GM23338 (cell line): ENCODE measurements around the gene UBA6. TPM values are rescaled to one million over a fixed set of nuclear protein-coding genes. Genes with fewer than 3 reads are reported as not detected.
"Not testable (repeated sequence)": the region's sequence is repeated elsewhere in the genome, so short reads cannot be mapped to it uniquely, and the experiment has no call there.

Experiments used
- ATAC-seq: fragments of 200-7000 bp; cut with Tn5 transposase; 3 replicates; pipeline ENCODE4 v1.9.1; 2020
- DNase-seq: peaks from one replicate; pipeline ENCODE4 v3.0.0-alpha.2; 2015; ENCODE audit warnings: low spot score
- H2AFZ ChIP-seq: fragments of 200-600 bp; sonication (generic); 2 replicates; pipeline ENCODE4 v1.8.0; 2016; ENCODE audit warnings: antibody characterized with exemption, mild to moderate bottlenecking, moderate library complexity
- H3F3A ChIP-seq: fragments of 200-600 bp; sonication (generic); replicated peaks from 2 replicates; pipeline ENCODE4 v1.8.0; 2017; ENCODE audit warnings: antibody characterized with exemption, mixed run types, low read depth
- H3K27ac ChIP-seq: fragments of 200-600 bp; sonication (generic); 2 replicates; pipeline ENCODE4 v1.6.1; 2016; ENCODE audit warnings: low read depth
- H3K27me3 ChIP-seq: fragments of 200-600 bp; sonication (generic); 2 replicates; pipeline ENCODE4 v1.8.0; 2016; ENCODE audit warnings: mild to moderate bottlenecking, mixed run types, moderate library complexity; ENCODE audit not compliant: insufficient read depth
- H3K36me3 ChIP-seq: fragments of 200-600 bp; sonication (generic); 2 replicates; pipeline ENCODE4 v1.8.0; 2016; ENCODE audit warnings: mild to moderate bottlenecking; ENCODE audit not compliant: insufficient read depth
- H3K4me1 ChIP-seq: fragments of 200-600 bp; sonication (generic); 2 replicates; pipeline ENCODE4 v1.8.0; 2016; ENCODE audit warnings: mild to moderate bottlenecking, moderate library complexity; ENCODE audit not compliant: insufficient read depth
- H3K4me2 ChIP-seq: fragments of 200-600 bp; sonication (generic); 2 replicates; pipeline ENCODE4 v1.7.1; 2017; ENCODE audit warnings: mixed run types
- H3K4me3 ChIP-seq: fragments of 200-600 bp; sonication (generic); 2 replicates; pipeline ENCODE4 v1.6.1; 2016; ENCODE audit warnings: mixed run types
- H3K79me2 ChIP-seq: fragments of 200-600 bp; sonication (generic); replicated peaks from 2 replicates; pipeline ENCODE4 v1.8.0; 2017; ENCODE audit warnings: mild to moderate bottlenecking; ENCODE audit not compliant: insufficient read depth
- H3K9me2 ChIP-seq: fragments of 200-600 bp; sonication (generic); 2 replicates; pipeline ENCODE4 v1.8.0; 2017; ENCODE audit not compliant: insufficient read depth
- H4K20me1 ChIP-seq: fragments of 200-600 bp; sonication (generic); replicated peaks from 2 replicates; pipeline ENCODE4 v1.8.0; 2017; ENCODE audit warnings: mild to moderate bottlenecking; ENCODE audit not compliant: insufficient read depth
- H3K27ac Mint-ChIP-seq: 2 replicates; pipeline ENCODE4 v1.8.0; 2020; ENCODE audit warnings: inconsistent platforms, mild to moderate bottlenecking, moderate library complexity, mixed read lengths
- H3K27me3 Mint-ChIP-seq: 3 replicates; pipeline ENCODE4 v1.8.0; 2022; ENCODE audit warnings: low read depth, mild to moderate bottlenecking, moderate library complexity, mixed read lengths, inconsistent platforms; ENCODE audit not compliant: insufficient read depth, poor library complexity
- H3K36me3 Mint-ChIP-seq: 3 replicates; pipeline ENCODE4 v1.8.0; 2021; ENCODE audit warnings: low read depth, mild to moderate bottlenecking, inconsistent platforms, moderate library complexity, mixed read lengths
- H3K4me1 Mint-ChIP-seq: 3 replicates; pipeline ENCODE4 v1.8.0; 2020; ENCODE audit warnings: mild to moderate bottlenecking, inconsistent platforms, mixed read lengths
- H3K4me3 Mint-ChIP-seq: 3 replicates; pipeline ENCODE4 v1.8.0; 2021; ENCODE audit warnings: moderate library complexity, mild to moderate bottlenecking, inconsistent platforms, mixed read lengths
- H3K9me3 Mint-ChIP-seq: 3 replicates; pipeline ENCODE4 v1.8.0; 2020; ENCODE audit warnings: moderate library complexity, mild to moderate bottlenecking, inconsistent platforms, mixed read lengths
- CREB1 ChIP-seq: fragments of 250-450 bp; sonication (Bioruptor Pico); IDR thresholded peaks from 2 replicates; pipeline ENCODE4 v1.5.0; 2020; ENCODE audit warnings: low read depth, mild to moderate bottlenecking, moderate library complexity
- EZH2 ChIP-seq: fragments of 200-600 bp; sonication (generic); IDR thresholded peaks from one replicate; pipeline ENCODE4 v1.8.0; 2017; ENCODE audit warnings: antibody characterized with exemption, mild to moderate bottlenecking, low read depth; ENCODE audit not compliant: unreplicated experiment
- EZH2phosphoT487 ChIP-seq: fragments of 200-600 bp; sonication (generic); IDR thresholded peaks from one replicate; pipeline ENCODE4 v1.8.1; 2018; ENCODE audit warnings: antibody characterized with exemption; ENCODE audit not compliant: unreplicated experiment
- NANOG ChIP-seq: IDR thresholded peaks from 2 replicates; pipeline ENCODE4 v1.6.1; 2016; ENCODE audit warnings: antibody characterized with exemption, borderline replicate concordance
- POLR2AphosphoS5 ChIP-seq: IDR thresholded peaks from 2 replicates; pipeline ENCODE4 v1.6.1; 2016; ENCODE audit warnings: antibody characterized with exemption, low read depth
- STAT1 ChIP-seq: IDR thresholded peaks from one replicate; pipeline ENCODE4 v1.6.1; 2016; ENCODE audit warnings: antibody characterized with exemption; ENCODE audit not compliant: unreplicated experiment
- ZNF114 ChIP-seq: fragments of 250-450 bp; sonication (Bioruptor Pico); IDR thresholded peaks from 2 replicates; pipeline ENCODE4 v1.5.0; 2020; ENCODE audit warnings: mild to moderate bottlenecking, moderate library complexity
- polyA plus RNA-seq: library from polyadenylated mRNA; unstranded; fragments of >200 nt; fragmentation: Nextera tagmentation; extraction: Ambion mirVana; gene quantifications from 2 replicates; pipeline ENCODE4 v1.2.1, GENCODE V29; 2016
- total RNA-seq: library from RNA; depleted of rRNA; stranded (reverse); fragments of >200 nt; shearing (Covaris generic); gene quantifications from 2 replicates; pipeline ENCODE4 v1.2.3, GENCODE V29; 2014
- TF ChIP-seq, protein P1 (sequence below): IDR thresholded peaks from 2 replicates; pipeline ENCODE4 v1.6.1; 2016; ENCODE audit warnings: antibody characterized with exemption
- TF ChIP-seq, protein P2 (sequence below): fragments of 250-450 bp; sonication (Bioruptor Pico); IDR thresholded peaks from 2 replicates; pipeline ENCODE4 v1.5.0; 2020; ENCODE audit warnings: mild to moderate bottlenecking, moderate library complexity

UBA6 gene
- total and polyA plus RNA-seq, 2 experiments from 2014 or later = 17.6 to 77.3 TPM

DNA sequence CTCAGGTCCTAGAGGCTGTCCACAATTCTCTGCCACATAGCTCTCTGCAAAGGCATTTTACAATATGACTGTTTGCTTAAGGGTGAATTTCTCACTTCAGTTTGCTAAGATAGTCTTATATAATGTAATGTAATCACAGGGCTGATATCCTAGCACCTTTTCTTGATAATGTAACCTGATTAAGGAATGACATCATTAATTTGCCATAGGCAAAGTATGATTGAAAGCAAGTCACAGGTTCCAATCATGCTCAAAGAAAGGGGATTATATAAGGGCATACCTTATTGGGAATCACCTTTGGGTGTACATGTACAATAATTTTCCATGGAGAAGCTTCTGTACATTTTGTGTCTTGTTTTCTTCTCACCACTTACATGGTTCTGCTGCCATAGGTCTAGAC lies 34.4 kb upstream of the UBA6 start:
- H3K36me3 ChIP-seq = no peaks in the 10 kb centered on the region
- H3K9me2 ChIP-seq = 0 out of 2 replicates have a peak, but pooled peaks cover 2% of the 10 kb centered on the region
- no peaks in the 10 kb centered on the region for H3F3A ChIP-seq
- DNase-seq (no peak), ATAC-seq (no peak)
- Mint-ChIP-seq H3K4me3 (no peak overlapping the region), H3K27ac (no peak overlapping the region), H3K36me3 (peaks cover 10% of the 10 kb centered on the region), H3K27me3 (no peaks in the 10 kb centered on the region), H3K4me1 (no peaks in the 10 kb centered on the region), H3K9me3 (peaks cover 4% of the 10 kb centered on the region; the same call in 1 of the 3 replicates)
- H3K27me3 ChIP-seq = no peaks in the 10 kb centered on the region
- no peaks in the 10 kb centered on the region for H3K79me2 ChIP-seq
- TF ChIP-seq STAT1 = no peak
- no peak for TF ChIP-seq ZNF114 (CRISPR knock-in tag)
- no peak for TF ChIP-seq CREB1 (CRISPR knock-in tag)
- H4K20me1 ChIP-seq = no peaks in the 10 kb centered on the region
- H3K27ac ChIP-seq = no peak overlapping the region
- H2AFZ ChIP-seq = no peak overlapping the region
- no peaks in the 10 kb centered on the region for H3K4me1 ChIP-seq
- no peak overlapping the region for H3K4me3 ChIP-seq
- no peak overlapping the region for H3K4me2 ChIP-seq

DNA sequence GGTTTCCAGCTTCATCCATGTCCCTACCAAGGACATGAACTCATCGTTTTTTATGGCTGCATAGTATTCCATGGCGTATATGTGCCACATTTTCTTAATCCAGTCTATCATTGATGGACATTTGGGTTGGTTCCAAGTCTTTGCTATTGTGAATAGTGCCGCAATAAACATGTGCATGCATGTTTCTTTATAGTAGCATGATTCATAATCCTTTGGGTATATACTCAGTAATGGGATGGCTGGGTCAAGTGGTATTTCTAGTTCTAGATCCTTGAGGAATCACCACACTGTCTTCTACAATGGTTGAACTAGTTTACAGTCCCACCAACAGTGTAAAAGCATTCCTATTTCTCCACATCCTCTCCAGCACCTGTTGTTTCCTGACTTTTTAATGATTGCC lies 29.6 kb upstream of the UBA6 start:
- H3K36me3 Mint-ChIP-seq = peaks cover 14% of the 10 kb centered on the region
- H3K79me2 ChIP-seq, ATAC-seq, H3K4me1 Mint-ChIP-seq, H3K27me3 ChIP-seq, H3K4me3 Mint-ChIP-seq, H3K9me3 Mint-ChIP-seq, H3K9me2 ChIP-seq, H3K36me3 ChIP-seq, H2AFZ ChIP-seq, H3K27ac ChIP-seq, H3K4me3 ChIP-seq, H3K4me2 ChIP-seq, H3F3A ChIP-seq, H4K20me1 ChIP-seq, H3K4me1 ChIP-seq, H3K27me3 Mint-ChIP-seq, DNase-seq, H3K27ac Mint-ChIP-seq: not testable (repeated sequence)

DNA sequence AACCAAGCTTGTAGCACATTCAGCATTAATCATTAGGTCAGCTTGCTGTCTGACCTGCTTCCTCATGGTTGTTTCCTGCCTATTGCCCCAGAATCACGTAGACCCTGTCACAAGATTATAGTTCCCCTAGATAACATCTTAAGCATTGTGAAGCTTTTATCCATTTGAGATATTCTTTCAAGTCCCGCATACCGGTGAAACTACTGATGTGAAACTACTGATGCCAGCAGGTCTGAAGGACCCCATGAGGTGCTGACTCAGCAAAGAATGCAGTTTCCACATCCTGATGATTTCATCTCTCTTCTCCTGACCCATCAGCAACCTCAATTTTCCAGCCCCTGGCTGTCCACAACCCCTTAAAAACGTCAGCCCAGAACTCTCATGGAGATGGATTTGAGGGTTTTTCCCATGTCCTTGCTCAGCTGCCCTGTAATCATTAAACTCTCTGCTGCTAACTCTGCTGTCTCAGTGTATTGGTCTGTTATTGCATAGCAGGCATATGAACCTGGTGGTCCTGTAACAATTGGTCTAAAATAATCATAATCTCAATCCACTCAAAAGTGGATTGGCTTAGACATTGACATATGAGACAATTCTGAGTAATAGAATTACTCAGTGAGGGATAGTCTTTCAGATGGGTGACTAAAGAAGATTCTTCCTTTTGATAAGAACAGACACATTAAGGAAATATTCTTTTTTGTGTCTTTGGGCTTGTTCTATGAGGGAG lies 26.3 kb upstream of the UBA6 start:
- peaks cover 6% of the 10 kb centered on the region; the same call in 1 of the 3 replicates for H3K9me3 Mint-ChIP-seq
- H3K27ac ChIP-seq = no peak overlapping the region
- H3K79me2 ChIP-seq = no peaks in the 10 kb centered on the region
- ATAC-seq (no peak), DNase-seq (peak; percentile 10)
- H4K20me1 ChIP-seq = no peaks in the 10 kb centered on the region
- no peaks in the 10 kb centered on the region for H3K27me3 ChIP-seq
- H3K36me3 Mint-ChIP-seq = peaks cover 21% of the 10 kb centered on the region
- H3K4me3 ChIP-seq = no peak overlapping the region
- no peak overlapping the region for H3K4me2 ChIP-seq
- H3K27me3 Mint-ChIP-seq = peaks cover 2% of the 10 kb centered on the region
- H3K36me3 ChIP-seq = no peaks in the 10 kb centered on the region
- H3F3A ChIP-seq = no peaks in the 10 kb centered on the region
- no peak overlapping the region for H3K4me3 Mint-ChIP-seq
- 0 out of 2 replicates have a peak, but pooled peaks cover 3% of the 10 kb centered on the region for H3K9me2 ChIP-seq
- peak overlapping the region; percentile 47; the same call in 1 of the 2 replicates for H3K27ac Mint-ChIP-seq
- no peak overlapping the region; the same call in 1 of the 2 replicates for H2AFZ ChIP-seq
- H3K4me1 Mint-ChIP-seq = peaks cover 15% of the 10 kb centered on the region
- no peaks in the 10 kb centered on the region for H3K4me1 ChIP-seq
- TF ChIP-seq EZH2phosphoT487 (no peak), POLR2AphosphoS5 (no peak), CREB1 (CRISPR knock-in tag) (no peak), EZH2 (no peak), NANOG (no peak)
- TF ChIP-seq, protein P1, sequence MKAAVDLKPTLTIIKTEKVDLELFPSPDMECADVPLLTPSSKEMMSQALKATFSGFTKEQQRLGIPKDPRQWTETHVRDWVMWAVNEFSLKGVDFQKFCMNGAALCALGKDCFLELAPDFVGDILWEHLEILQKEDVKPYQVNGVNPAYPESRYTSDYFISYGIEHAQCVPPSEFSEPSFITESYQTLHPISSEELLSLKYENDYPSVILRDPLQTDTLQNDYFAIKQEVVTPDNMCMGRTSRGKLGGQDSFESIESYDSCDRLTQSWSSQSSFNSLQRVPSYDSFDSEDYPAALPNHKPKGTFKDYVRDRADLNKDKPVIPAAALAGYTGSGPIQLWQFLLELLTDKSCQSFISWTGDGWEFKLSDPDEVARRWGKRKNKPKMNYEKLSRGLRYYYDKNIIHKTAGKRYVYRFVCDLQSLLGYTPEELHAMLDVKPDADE = no peak
- TF ChIP-seq, protein P2, sequence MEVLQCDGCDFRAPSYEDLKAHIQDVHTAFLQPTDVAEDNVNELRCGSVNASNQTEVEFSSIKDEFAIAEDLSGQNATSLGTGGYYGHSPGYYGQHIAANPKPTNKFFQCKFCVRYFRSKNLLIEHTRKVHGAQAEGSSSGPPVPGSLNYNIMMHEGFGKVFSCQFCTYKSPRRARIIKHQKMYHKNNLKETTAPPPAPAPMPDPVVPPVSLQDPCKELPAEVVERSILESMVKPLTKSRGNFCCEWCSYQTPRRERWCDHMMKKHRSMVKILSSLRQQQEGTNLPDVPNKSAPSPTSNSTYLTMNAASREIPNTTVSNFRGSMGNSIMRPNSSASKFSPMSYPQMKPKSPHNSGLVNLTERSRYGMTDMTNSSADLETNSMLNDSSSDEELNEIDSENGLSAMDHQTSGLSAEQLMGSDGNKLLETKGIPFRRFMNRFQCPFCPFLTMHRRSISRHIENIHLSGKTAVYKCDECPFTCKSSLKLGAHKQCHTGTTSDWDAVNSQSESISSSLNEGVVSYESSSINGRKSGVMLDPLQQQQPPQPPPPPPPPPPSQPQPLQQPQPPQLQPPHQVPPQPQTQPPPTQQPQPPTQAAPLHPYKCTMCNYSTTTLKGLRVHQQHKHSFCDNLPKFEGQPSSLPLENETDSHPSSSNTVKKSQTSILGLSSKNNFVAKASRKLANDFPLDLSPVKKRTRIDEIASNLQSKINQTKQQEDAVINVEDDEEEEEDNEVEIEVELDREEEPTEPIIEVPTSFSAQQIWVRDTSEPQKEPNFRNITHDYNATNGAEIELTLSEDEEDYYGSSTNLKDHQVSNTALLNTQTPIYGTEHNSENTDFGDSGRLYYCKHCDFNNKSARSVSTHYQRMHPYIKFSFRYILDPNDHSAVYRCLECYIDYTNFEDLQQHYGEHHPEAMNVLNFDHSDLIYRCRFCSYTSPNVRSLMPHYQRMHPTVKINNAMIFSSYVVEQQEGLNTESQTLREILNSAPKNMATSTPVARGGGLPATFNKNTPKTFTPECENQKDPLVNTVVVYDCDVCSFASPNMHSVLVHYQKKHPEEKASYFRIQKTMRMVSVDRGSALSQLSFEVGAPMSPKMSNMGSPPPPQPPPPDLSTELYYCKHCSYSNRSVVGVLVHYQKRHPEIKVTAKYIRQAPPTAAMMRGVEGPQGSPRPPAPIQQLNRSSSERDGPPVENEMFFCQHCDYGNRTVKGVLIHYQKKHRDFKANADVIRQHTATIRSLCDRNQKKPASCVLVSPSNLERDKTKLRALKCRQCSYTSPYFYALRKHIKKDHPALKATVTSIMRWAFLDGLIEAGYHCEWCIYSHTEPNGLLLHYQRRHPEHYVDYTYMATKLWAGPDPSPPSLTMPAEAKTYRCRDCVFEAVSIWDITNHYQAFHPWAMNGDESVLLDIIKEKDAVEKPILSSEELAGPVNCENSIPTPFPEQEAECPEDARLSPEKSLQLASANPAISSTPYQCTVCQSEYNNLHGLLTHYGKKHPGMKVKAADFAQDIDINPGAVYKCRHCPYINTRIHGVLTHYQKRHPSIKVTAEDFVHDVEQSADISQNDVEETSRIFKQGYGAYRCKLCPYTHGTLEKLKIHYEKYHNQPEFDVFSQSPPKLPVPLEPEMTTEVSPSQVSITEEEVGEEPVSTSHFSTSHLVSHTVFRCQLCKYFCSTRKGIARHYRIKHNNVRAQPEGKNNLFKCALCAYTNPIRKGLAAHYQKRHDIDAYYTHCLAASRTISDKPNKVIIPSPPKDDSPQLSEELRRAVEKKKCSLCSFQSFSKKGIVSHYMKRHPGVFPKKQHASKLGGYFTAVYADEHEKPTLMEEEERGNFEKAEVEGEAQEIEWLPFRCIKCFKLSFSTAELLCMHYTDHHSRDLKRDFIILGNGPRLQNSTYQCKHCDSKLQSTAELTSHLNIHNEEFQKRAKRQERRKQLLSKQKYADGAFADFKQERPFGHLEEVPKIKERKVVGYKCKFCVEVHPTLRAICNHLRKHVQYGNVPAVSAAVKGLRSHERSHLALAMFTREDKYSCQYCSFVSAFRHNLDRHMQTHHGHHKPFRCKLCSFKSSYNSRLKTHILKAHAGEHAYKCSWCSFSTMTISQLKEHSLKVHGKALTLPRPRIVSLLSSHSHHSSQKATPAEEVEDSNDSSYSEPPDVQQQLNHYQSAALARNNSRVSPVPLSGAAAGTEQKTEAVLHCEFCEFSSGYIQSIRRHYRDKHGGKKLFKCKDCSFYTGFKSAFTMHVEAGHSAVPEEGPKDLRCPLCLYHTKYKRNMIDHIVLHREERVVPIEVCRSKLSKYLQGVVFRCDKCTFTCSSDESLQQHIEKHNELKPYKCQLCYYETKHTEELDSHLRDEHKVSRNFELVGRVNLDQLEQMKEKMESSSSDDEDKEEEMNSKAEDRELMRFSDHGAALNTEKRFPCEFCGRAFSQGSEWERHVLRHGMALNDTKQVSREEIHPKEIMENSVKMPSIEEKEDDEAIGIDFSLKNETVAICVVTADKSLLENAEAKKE = no peak
